Measurements from ENCODE around the gene PLCL1. TPM values are rescaled to one million over a fixed set of nuclear protein-coding genes. Genes with fewer than 3 reads are reported as not detected.

The PLCL1 gene
- total and polyA plus RNA-seq, 2 donors (not counting 3 experiments of a cell fraction or from before 2014, with no cell fraction given): 0.79 to 3.4 TPM

GRCh38 chr2:197954328-197954727 lies 149.9 kb downstream of the PLCL1 start:
- Histone ChIP-seq H3K27ac (ENCODE audit: insufficient read depth, low read depth, low read length) (no peak overlapping the region), H3K4me2 (ENCODE audit: insufficient read depth, low read length) (no peak overlapping the region), H3K27me3 (ENCODE audit: control insufficient read depth in 2 of 2, insufficient read depth in 2 of 2, low read length in 2 of 2) (no peaks in the 10 kb centered on the region), H3K9ac (replicated peaks; ENCODE audit: extremely low read depth, insufficient read depth, low read length) (no peak overlapping the region), H3K79me2 (ENCODE audit: control insufficient read depth, insufficient read depth, low read length) (no peaks in the 10 kb centered on the region), H3K4me3 (replicated peaks in 1 of 3; ENCODE audit: insufficient read depth in 1 of 3, low read depth in 1 of 3, low read length in 3 of 3) (no peak overlapping the region), H4K20me1 (replicated peaks; ENCODE audit: control insufficient read depth, extremely low read depth, insufficient read depth, low read length) (no peaks in the 10 kb centered on the region), H3K4me1 (ENCODE audit: control insufficient read depth, extremely low read depth, insufficient read depth, low read length) (no peaks in the 10 kb centered on the region), H3K36me3 (ENCODE audit: control insufficient read depth in 2 of 2, extremely low read depth in 1 of 2, insufficient read depth in 2 of 2, low read length in 2 of 2) (no peaks in the 10 kb centered on the region), H2AFZ (ENCODE audit: low read depth, low read length) (no peak overlapping the region), H3K9me3 (replicated peaks; ENCODE audit: control insufficient read depth, insufficient read depth, low read length) (no peaks in the 10 kb centered on the region), H3K9me1 (replicated peaks; ENCODE audit: control insufficient read depth, extremely low read depth, insufficient read depth, low read length) (no peaks in the 10 kb centered on the region)
- intact Hi-C loops (cut with micrococcal nuclease) (no loop called here), dilution Hi-C loops (cut with MboI; ENCODE audit: extremely low pct_ligation_motif_present, low sequenced_read_pairs) (no loop called here)
- FAIRE-seq (no peak), DNase-seq (ENCODE audit: low read depth, low spot score) (no peak)
- BruUV-seq (replicated peaks): no TSS peak
- ChIA-PET CTCF (no interaction called here), POLR2A (no interaction called here)
- TF ChIP-seq GATA2 (IDR thresholded peaks at IDR 0.05; ENCODE audit: insufficient read depth, insufficient read length, low read depth, low read length): no peak
- TF ChIP-seq MAX (IDR thresholded peaks at IDR 0.05; ENCODE audit: insufficient read depth, insufficient read length): no peak
- TF ChIP-seq POLR2AphosphoS5 (IDR thresholded peaks at IDR 0.05; ENCODE audit: insufficient read depth, low read depth, low read length): no peak
- no peak for TF ChIP-seq FOS (IDR thresholded peaks at IDR 0.05; ENCODE audit: borderline replicate concordance, insufficient read depth, low read length)
- TF ChIP-seq JUN (IDR thresholded peaks at IDR 0.05; ENCODE audit: borderline replicate concordance, insufficient read depth, insufficient read length, low read depth): no peak
- no peak for TF ChIP-seq MYC (IDR thresholded peaks at IDR 0.05; ENCODE audit: low read depth, low read length)
- TF ChIP-seq, protein P1, sequence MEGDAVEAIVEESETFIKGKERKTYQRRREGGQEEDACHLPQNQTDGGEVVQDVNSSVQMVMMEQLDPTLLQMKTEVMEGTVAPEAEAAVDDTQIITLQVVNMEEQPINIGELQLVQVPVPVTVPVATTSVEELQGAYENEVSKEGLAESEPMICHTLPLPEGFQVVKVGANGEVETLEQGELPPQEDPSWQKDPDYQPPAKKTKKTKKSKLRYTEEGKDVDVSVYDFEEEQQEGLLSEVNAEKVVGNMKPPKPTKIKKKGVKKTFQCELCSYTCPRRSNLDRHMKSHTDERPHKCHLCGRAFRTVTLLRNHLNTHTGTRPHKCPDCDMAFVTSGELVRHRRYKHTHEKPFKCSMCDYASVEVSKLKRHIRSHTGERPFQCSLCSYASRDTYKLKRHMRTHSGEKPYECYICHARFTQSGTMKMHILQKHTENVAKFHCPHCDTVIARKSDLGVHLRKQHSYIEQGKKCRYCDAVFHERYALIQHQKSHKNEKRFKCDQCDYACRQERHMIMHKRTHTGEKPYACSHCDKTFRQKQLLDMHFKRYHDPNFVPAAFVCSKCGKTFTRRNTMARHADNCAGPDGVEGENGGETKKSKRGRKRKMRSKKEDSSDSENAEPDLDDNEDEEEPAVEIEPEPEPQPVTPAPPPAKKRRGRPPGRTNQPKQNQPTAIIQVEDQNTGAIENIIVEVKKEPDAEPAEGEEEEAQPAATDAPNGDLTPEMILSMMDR (IDR thresholded peaks at IDR 0.05; ENCODE audit: extremely low read depth in 1 of 2, insufficient read depth in 1 of 2, low read depth in 1 of 2, low read length in 2 of 2): no peak
- TF ChIP-seq POLR2A (IDR thresholded peaks at IDR 0.05; ENCODE audit: low read depth, low read length): no peak
- no peak for TF ChIP-seq EZH2 (IDR thresholded peaks at IDR 0.05; ENCODE audit: borderline replicate concordance, low read depth, low read length, severe bottlenecking)
